HG03039 (cell line): ENCODE results near the gene POPDC3.
"Not testable (repeated sequence)": the region's sequence is repeated elsewhere in the genome, so short reads cannot be mapped to it uniquely, and the experiment has no call there.

Source experiments
- ATAC-seq: cut with Tn5 transposase; IDR thresholded peaks from one replicate; pipeline ENCODE4 v1.9.1; 2021; ENCODE audit warnings: mild to moderate bottlenecking, moderate library complexity; ENCODE audit not compliant: unreplicated experiment

The POPDC3 gene, protein sequence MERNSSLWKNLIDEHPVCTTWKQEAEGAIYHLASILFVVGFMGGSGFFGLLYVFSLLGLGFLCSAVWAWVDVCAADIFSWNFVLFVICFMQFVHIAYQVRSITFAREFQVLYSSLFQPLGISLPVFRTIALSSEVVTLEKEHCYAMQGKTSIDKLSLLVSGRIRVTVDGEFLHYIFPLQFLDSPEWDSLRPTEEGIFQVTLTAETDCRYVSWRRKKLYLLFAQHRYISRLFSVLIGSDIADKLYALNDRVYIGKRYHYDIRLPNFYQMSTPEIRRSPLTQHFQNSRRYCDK

DNA sequence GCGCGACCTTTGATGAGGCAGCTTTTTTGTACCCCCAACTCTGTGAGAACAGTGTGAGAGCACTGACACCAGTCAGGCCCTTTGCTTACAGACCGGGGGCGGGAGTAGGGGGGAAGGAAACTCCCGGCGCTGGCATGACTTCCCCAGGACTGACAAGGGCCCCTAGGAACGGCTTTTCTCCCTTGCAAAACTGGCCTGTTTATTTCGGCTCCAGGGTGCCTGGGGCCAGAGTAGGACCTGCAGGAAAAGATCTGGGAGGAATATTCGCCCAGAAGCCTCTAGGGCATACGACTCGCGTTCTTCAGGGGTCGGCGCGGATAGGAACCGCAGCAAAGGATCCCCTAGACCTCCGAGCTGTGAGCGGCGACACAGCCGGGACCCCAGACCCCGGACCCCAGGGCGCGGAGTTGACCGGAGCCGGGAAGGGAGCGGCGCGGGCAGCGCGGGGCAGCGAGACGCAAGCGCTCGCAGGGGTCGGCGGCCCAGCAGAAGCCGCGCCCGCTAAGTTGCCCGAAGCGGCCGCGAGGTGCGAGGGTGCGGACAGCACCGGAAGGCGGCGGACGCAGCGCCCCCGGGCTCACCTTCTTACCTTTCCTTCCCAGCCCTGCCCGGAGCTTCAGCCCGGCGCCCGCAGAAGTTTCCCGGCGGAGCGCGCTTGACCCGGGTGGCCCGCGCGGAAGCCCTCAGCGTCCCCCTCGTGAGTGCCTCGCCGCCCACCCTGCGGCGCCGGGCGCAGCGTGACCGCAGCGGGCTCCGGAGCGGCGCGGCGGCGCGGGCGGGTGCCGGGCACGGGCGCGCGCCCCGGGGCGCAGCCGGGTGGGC, at the start of gene POPDC3:
Gene POPDC3 (minus strand): TSS at position 771 of the 822 bp plus-strand sequence. CDS start 18,105 bp downstream, outside the sequence.
- no peak for ATAC-seq

DNA sequence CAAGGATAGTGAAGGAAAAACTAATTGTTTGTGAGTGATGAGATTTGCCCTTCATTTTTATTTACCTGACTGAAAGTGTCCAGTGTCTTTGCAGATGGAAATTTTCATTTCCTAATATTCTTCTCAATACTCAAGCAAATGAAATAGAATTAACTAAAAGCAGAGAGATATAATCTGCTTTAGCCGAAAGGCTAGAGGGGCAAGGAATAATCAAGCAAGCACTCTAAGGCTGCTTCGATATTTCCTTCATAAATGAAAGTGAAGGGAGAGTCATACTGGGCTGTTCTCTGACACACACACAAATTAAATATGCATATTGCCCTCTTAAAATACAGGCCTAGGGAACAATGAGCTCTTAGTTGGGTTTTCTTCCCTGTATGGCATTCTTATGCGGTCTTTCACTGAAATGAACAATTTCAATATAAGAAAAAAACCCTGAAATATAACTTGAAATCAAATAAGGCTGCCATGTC, 47.5 kb upstream of the POPDC3 start:
- ATAC-seq: no peak

DNA sequence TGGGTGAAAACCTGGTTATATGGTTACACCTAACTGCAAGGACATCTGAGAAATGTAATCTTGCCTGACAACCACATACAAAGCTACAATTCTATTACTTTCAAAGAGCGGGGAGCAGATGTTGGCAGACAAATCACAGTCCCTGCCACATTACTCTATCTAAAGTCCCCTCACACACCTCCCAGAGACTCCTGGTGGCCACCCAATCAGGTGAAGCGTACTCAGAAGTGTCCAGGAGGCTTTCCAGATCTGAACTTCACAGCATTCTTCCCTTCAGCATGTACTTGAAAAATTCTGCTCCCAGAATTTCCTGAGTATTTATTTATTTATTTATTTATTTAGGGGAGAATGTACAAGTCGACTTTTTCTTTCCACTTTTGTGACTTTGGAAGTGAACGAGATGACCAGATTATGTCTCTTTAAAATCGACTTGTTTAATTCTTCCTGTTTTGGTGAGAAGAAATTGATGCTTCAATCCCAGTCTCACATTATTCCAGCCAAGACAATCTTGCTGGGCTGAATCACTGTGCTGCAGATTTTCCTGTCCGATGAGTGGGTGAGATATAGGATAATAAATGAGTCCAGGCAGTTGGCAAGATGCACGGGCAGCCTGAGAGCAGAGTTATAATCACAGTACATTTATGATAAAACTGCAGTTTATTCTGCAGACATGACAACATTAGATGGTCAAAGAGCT, 46.9 kb upstream of the POPDC3 start:
- no peak for ATAC-seq

DNA sequence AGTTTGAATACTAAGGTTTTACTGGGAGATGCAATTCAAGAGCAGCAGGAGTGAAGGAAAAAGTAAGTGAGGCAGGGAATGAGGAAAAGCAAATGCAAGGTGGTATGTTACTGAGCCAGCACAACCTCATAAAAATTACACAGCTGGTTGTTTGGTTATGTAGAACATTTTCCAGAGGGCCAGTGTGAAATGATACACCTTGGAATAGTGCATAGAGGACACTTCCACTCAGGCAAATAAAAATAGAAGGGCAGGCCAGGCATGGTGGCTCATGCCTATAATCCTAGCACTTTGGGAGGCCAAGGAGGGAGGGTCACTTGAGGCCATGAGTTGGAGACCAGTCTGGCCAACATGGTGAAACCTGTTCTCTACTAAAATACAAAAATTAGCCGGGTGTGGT, 43.4 kb upstream of the POPDC3 start:
- ATAC-seq: no peak

DNA sequence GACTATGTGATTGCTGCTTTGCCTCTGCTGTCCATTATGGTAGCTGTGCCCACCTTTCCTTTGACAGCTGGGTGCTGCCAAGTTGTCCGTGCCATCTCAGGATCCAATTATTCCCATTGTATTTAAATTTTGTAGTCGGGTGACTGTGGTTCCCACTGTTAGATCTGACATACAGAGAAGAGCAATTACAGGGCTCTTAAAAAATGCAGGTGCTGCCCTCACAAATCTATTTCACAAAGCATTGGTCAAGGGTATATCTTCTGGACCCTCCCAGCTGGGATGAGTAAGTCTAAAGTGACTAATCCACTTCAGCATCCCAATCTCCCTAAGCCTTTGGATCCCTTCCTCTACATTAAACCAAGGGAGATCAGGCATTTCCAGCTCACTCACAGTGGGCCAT, 41.4 kb upstream of the POPDC3 start:
- not testable (repeated sequence) for ATAC-seq

DNA sequence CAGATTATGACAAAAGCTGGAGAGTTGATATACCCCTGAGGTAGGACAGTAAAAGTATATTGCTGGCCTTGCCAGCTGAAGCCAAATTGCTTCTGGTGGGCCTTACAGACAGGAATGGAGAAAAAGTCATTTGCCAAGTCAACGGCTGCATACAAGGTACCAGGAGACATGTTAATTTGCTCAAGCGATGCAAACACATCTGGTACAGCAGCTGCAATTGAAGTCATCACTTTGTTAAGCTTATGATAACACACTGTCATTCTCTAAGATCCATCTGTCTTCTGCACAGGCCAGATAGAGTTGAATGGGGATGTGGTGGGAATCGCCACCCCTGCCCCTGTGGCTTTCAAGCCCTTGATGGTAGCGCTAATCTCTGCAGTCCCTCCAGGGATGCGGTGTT, 40.4 kb upstream of the POPDC3 start:
- ATAC-seq: no peak

DNA sequence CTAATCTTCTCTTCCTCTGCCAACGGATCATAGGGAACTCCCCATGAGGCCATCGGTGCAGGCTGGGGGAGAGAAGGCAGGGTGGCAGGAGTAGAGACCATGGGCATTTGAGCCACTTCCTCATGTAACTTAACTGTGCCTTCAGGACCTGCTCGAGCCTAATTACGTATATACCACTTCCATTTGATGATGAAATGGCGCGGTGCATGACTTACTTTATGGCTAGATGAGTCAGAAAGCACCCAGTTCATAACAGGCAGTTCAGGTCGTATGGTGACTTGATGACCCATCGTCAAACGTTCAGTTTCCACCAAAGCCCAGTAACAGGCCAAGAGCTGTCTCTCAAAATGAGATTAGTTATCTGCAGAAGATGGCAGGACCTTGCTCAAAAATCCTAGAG, 39.4 kb upstream of the POPDC3 start:
- ATAC-seq: not testable (repeated sequence)

DNA sequence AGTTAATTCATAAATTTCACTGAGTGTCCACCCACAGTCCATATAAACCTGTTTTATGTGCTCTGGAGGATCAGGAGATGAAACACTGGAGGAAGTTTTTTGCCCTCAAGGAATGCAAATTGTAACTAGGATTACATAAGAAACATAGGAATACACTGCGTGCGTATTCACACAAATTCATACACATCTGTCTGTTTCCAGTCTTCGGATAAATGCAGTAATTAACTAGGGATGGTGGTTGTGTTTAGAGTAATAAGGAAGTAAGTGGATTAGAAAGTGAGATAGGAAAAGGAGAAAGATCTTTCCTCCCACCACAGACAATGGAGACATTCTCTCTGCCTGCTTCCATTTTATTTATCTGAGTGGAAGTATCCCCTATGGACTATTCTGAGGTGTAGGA, 35.7 kb upstream of the POPDC3 start:
- no peak for ATAC-seq

DNA sequence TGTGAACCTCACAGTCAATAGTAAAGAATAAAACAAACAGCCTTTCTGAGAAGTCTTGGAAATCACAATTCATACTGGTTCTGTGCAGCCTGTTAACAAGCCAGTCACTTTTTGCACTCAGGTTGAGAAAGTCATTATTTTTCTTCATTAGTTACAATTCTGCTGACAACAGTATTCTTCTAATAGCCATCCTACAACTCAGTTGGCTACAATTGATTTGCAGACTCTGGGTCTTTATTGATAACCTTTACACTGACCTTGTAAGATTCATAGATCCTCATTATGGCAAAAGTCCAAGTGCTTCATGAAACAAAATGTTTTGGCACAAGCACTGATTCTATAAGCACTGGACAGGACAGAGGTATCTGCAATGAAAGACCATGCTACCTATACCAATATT, 34.9 kb upstream of the POPDC3 start:
- no peak for ATAC-seq

DNA sequence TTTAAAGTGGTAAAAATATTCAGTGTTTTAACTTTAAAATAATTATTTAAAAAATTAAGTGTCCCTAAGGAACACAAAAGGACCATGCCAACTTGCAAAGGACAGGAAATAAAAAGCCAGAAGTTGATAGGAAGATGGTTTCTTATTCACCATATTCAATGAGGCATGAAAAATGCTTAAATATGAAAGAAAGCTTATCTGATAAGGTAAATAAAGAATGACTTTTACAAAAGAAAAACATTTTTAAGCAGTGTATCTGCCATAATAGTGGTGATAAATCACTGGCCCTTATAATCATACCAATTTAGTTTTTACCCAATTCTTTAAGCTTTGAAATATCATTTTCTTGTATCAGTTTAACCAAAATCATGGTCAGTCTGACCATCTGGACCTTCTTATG, 33.5 kb upstream of the POPDC3 start:
- no peak for ATAC-seq

DNA sequence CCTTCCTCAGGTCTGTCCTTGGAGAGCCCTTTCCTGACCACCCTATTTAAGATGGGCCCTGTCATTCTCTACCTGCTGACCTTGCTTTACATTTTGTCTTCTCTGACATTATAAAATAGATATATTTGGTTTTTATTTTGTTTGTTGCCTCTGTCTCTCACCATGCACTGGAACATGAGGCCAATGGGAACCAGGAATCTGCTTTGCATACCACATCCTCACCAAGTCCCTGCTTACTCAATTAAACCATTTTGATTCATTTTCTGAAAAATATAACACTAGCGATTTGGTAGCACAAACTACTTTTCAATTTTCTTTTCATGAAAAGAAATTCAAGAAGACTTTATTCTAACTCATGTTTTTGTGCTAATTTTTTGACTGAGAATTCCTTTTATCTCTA, 32.8 kb upstream of the POPDC3 start:
- ATAC-seq: no peak

DNA sequence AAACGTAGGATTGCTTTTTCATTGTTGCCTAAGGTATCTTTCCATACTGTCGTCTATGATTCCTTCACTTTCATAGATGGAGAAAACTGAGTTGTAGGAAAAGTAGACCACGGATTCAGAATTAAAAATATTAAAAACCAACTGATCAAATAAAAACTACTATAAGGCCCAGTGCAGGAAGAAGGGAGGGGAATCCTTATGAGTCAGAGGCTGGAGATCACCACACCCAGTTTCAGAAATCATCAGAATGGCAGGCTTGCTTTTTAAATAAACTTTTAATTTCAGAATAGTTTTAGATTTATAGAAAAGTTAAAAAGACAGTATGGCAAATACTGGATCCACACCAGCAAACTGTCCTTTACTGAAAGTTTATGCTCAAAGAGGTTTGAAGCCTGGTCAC, 32.0 kb upstream of the POPDC3 start:
- no peak for ATAC-seq

DNA sequence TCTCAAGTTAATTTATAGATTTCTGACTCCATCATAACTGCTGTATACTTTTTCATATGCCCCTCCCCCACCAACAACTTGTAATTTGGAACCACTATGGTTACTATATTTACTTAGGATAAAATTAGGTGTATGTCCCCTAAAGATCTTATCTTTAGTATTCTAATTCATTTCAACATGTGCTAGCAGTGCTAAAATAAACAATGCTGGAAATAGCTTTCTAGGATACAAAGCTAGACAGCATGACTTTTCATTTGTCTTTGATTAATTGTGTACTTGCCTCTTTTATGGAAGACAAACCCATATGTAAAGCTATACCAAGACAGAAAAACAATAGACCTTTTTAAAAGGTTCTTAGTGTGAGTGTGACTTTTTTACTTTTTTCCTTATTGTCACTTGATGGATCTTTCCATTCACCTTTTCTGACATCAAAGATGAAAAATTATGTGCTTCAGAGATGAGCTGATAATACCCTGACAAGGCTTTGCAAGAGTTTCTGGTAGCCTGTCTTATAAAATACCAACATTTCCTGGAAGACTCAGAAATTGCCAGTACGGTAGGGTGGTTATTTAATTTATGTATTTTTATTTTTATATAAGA, 31.2 kb upstream of the POPDC3 start:
- ATAC-seq: no peak

DNA sequence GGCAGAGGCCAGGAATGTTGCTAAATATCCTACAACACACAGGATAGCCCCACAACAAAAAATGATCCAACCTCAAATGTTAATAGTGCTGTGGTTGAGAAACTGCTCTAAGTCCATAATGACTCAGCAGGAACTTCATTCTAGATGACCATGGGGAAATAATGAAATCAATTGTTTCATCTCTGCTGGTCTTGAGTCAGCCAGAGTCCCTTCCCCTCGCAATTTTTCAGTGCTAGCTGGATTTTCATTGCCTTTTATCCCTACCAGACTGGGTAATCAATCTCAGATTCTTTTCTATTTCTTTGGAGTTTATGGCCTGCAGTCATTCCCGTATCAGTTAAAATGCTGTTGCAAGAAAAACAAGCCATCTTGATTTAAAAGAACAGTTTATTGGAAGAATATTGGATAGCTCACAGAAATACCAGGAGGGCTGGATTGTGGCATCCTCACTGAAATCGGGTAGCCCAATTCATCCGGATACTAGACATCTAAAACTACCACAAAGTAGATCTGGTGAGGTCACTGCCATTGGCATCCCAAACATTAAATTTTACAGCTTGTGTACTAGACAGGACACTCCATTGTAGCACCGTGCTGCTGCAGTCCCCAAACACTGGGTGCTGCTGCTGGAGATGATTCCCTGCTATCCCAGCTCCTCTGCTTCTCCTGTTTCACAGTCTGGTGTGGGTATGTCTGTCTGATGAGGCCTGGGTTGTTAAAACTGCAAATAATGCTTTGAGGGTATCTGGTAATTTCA, 30.3 kb upstream of the POPDC3 start:
- no peak for ATAC-seq

DNA sequence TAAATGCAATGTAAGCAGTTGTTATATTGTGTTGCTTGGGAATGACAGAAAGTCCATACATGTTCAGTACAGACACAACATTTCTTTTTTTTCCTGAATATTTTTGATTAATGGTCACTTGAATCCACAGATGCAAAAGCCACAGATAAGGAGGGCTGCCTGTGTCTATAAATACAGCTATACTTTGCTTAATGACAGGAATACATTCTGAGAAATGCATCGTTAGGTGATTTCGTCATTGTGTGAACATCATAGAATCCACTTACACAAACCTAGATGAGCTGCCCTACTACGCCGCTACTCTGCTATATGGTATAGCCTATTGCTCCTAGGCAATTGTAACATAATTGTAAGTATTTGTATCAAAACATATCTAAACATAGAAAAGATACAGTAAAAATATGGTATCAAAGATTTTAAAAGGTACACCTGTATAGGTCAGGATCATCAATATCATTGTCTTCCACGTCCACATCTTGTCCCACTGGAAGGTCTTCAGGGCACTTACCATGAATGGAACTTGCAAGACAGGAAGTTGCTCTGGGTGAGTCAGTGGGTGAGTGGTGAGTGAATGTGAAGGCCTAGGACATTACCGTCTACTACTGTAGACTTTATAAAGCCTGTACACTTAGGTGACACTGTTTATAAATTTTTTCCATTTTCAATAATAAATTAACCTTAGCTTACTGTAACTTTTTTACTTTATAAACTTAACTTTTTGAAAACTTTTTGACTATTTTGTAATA, 27.9 kb upstream of the POPDC3 start:
- ATAC-seq: no peak

DNA sequence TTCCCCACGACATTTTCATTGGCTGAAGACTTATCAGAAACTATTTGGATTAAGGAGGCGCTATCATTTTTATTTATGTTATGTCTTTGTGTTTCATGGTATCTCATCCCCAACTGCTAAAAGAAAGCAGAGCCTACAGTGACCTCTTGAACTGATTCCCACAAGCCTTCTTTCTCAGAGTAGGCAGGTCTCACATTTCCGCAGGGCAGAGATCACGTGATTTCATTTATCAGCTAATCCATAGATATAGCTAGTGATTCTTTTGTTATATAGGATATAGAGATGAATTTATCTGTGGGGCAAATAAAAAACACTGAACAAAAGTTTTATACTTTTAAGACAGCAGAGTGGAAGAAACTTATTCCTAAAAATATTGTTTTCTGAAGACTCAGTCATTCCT, 25.0 kb upstream of the POPDC3 start:
- ATAC-seq: no peak

DNA sequence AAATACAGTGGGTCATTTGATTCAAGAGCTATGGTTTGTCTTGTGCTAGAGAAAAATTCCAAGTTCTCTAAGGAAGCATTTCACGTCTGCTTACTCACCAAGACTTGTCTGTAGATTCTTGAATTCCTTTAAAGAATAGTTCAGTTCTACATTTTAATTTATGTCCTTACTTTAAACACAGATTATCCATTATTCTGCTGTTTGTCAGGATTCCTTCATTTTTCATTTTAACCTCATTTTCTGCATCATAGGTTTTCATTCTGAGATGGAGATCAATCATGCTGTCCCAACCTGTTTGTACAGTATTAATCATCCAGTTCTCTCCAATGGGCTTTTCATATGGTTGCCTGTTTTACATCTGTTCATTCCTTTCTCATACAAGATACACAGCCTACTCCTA, 24.5 kb upstream of the POPDC3 start:
- no peak for ATAC-seq

DNA sequence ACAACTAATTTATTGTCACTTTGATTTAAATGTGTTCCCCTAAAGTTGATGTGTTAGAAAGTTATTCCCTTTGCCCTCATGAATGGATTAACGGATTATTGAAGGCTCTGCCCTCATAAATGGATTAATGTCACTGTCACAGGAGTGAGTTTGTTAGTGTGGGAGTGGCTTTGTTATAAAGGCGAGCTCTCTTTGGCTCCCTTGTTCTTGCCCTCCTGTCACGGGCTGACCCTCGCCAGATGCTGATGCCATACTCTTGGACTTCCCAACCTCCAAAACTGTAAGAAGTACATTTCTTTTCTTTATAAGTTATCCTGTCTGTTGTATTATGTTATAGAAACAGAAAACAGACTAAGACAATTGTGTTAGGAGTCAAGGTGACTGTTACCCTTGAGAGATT, 22.7 kb upstream of the POPDC3 start:
- no peak for ATAC-seq

DNA sequence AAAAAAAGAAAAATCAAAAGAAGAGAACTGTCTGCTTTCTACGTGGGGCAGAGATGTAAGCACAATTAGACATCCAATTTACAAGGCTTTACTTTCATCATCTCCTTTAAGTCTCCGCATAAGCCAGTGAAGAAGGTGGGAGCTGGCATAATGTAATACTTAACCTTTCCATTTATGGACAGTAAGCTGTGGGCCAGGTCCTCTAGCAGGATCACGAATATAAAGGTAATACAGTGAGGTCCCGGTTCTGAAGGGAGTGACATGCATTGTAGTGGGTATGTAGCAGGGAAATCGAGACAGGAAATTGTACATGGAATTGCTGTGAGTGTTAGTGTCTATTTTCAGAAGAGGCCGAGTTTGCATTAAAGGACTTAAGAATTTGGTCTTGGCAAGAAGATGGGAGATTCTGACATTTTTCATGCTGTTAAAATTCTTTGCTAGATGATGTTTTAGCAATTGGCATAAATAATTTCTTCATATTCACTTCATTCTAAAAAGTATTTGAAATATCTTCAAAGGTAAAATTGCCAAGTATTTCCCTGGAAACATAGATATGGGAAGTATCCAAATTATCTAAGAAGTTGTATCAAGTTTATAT, 20.4 kb upstream of the POPDC3 start:
- ATAC-seq: no peak
